PC-9 (cell line): ENCODE results near the gene ASIC3. TPM values are rescaled to one million over a fixed set of nuclear protein-coding genes. Genes with fewer than 3 reads are reported as not detected.
A peak's percentile ranks its signal among the peaks of the same experiment; 100 is the strongest.

Source experiments
- BruUV-seq: library from RNA; stranded (reverse); fragments of 400-500 nt; replicated peaks from 2 replicates; lab custom pipeline; 2021; lab: Mats Ljungman, UMichigan
- CTCF ChIA-PET: fragments of 300-600 bp; sonication (Branson Sonifier 250); formaldehyde crosslinking; loops from one replicate; lab custom pipeline; 2022; ENCODE audit warnings: antibody characterized with exemption; lab: Charles Lee
- POLR2A ChIA-PET: fragments of 300-600 bp; sonication (Branson Sonifier 250); formaldehyde crosslinking; loops from one replicate; lab custom pipeline; 2022; ENCODE audit warnings: antibody characterized with exemption; ENCODE audit not compliant: unreplicated experiment; lab: Charles Lee
- DNase-seq, 2 experiments: peaks; one replicate each; pipeline versions ENCODE4 v3.0.0 to v3.0.0-alpha.2; 2015 to 2022; ENCODE audit warnings: mixed read lengths in 1 of 2
- H2AFZ ChIP-seq: fragments of 200-600 bp; sonication (generic); 2 replicates; pipeline ENCODE4 v1.8.1; 2017; ENCODE audit warnings: antibody characterized with exemption
- H3F3A ChIP-seq: fragments of 200-600 bp; sonication (generic); 2 replicates; pipeline ENCODE4 v1.8.1; 2017; ENCODE audit warnings: antibody characterized with exemption, mild to moderate bottlenecking, low read depth; ENCODE audit not compliant: insufficient read depth
- H3K27ac ChIP-seq: fragments of 200-600 bp; sonication (generic); 2 replicates; pipeline ENCODE4 v1.6.1; 2016; ENCODE audit warnings: mixed run types
- H3K27me3 ChIP-seq: fragments of 200-600 bp; sonication (generic); 2 replicates; pipeline ENCODE4 v1.6.1; 2016; ENCODE audit warnings: low read depth, mixed run types; ENCODE audit not compliant: insufficient read depth
- H3K36me3 ChIP-seq: fragments of 200-600 bp; sonication (generic); 2 replicates; pipeline ENCODE4 v1.6.1; 2016; ENCODE audit warnings: low read depth, mixed run types
- H3K4me1 ChIP-seq: fragments of 200-600 bp; sonication (generic); replicated peaks from 2 replicates; pipeline ENCODE4 v1.6.1; 2016; ENCODE audit warnings: mixed run types; ENCODE audit not compliant: insufficient read depth
- H3K4me2 ChIP-seq: fragments of 200-600 bp; sonication (generic); 2 replicates; pipeline ENCODE4 v1.6.1; 2017; ENCODE audit warnings: mixed run types
- H3K4me3 ChIP-seq: fragments of 200-600 bp; sonication (generic); 2 replicates; pipeline ENCODE4 v1.6.1; 2016; ENCODE audit warnings: mixed run types
- H3K79me2 ChIP-seq: fragments of 200-600 bp; sonication (generic); 2 replicates; pipeline ENCODE4 v1.6.1; 2017; ENCODE audit warnings: low read depth, mixed run types
- H3K9me2 ChIP-seq: fragments of 200-600 bp; sonication (generic); 2 replicates; pipeline ENCODE4 v1.8.1; 2017; ENCODE audit warnings: mild to moderate bottlenecking; ENCODE audit not compliant: insufficient read depth
- H3K9me3 ChIP-seq: fragments of 200-600 bp; sonication (generic); 2 replicates; pipeline ENCODE4 v1.8.1; 2016; ENCODE audit warnings: low read depth; ENCODE audit not compliant: insufficient read depth
- H4K20me1 ChIP-seq: fragments of 200-600 bp; sonication (generic); 2 replicates; pipeline ENCODE4 v1.8.1; 2017; ENCODE audit not compliant: insufficient read depth
- EZH2 ChIP-seq: fragments of 200-600 bp; sonication (generic); IDR thresholded peaks from 2 replicates; pipeline ENCODE4 v1.8.0; 2017; ENCODE audit warnings: antibody characterized with exemption, low read depth
- intact Hi-C: fragments of 100-400 bp; cut with micrococcal nuclease; formaldehyde crosslinking; loops from one replicate; pipeline ENCODE4 v1.10.0; 2022; ENCODE audit not compliant: unreplicated experiment
- total RNA-seq: library from RNA; stranded (reverse); gene quantifications from 2 replicates; pipeline ENCODE4 v1.2.3, GENCODE V29; 2021
- TF ChIP-seq, protein P1 (sequence below): fragments of 200-600 bp; sonication (generic); conservative IDR thresholded peaks from 2 replicates; pipeline ENCODE4 v1.6.1; 2017; ENCODE audit warnings: mixed run types, antibody characterized with exemption, mild to moderate bottlenecking, moderate library complexity

ASIC3 gene
- total RNA-seq, 1 experiment from 2014 or later: 10.5 TPM

DNA sequence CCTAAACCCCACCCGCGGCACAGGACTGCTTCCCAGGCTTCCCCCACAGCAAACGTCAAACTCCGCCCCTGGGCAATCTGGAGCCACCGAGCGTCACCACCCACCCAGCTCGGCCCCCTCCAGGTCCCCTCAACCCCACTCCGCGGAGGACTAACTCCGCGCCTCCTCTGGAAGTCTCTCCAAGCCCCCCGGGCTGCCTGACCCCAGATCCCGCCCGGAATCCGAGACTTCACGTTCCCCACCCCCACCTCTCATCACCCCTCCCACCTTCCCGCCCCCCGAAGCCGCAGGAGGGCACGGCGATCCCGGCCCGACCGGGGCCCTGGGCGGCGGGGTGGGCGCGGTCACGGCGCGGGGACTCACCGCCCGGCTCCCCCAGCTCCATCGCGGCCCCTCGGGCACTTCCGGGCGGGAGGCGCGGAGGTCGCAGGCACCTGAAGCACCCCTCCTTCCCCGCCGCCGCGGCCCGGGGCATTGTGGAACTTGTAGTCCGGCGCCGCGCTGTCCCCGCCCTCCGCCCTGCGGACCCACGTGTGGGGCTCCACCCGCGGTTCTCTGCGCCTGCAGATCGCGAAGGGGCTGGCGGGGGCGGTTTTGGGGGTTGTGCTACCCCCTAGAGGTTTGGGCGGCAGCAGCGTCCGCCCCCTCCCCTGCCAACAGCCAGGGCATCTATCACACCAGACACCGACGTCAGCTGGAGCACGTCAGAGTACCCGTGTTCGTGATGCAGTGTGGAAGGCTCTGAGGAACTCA, 34.9 kb downstream of the ASIC3 start, which contains the start of gene TMUB1:
TSS of gene TMUB1 (minus strand) at position 423 of the 753 bp plus-strand sequence. CDS start 930 bp downstream, outside the sequence.
- TF ChIP-seq EZH2: no peak
- TF ChIP-seq, protein P1, sequence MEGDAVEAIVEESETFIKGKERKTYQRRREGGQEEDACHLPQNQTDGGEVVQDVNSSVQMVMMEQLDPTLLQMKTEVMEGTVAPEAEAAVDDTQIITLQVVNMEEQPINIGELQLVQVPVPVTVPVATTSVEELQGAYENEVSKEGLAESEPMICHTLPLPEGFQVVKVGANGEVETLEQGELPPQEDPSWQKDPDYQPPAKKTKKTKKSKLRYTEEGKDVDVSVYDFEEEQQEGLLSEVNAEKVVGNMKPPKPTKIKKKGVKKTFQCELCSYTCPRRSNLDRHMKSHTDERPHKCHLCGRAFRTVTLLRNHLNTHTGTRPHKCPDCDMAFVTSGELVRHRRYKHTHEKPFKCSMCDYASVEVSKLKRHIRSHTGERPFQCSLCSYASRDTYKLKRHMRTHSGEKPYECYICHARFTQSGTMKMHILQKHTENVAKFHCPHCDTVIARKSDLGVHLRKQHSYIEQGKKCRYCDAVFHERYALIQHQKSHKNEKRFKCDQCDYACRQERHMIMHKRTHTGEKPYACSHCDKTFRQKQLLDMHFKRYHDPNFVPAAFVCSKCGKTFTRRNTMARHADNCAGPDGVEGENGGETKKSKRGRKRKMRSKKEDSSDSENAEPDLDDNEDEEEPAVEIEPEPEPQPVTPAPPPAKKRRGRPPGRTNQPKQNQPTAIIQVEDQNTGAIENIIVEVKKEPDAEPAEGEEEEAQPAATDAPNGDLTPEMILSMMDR: no peak
- H3K27ac ChIP-seq: peak within 1 kb of the TSS; percentile 70; the same call in 1 of the 2 replicates
- POLR2A ChIA-PET: interaction anchor here (0.6 to 0.8 kb wide), 2 partner anchors 180 to 277 kb away, joined by 3 to 4 read pairs; no protein-coding TSS in a partner anchor
- peaks cover 43% of the 10 kb centered on the region for H3K4me1 ChIP-seq
- H3K79me2 ChIP-seq: peaks cover 52% of the 10 kb centered on the region
- intact Hi-C loops: loop anchor here (10.0 kb wide), 1 partner anchor 108 kb away; the partner anchor contains the start of gene KCNH2
- peak within 1 kb of the TSS; percentile 83 for H2AFZ ChIP-seq
- DNase-seq: peak; percentile 62 to 77
- H3K9me2 ChIP-seq: no peaks in the 10 kb centered on the region
- CTCF ChIA-PET: interaction anchor here (0.6 to 1.0 kb wide), 3 partner anchors 20 to 1004 kb away, joined by 3 to 5 read pairs (median 4); partner anchors contain the start of gene ABCF2
- no peaks in the 10 kb centered on the region for H3K27me3 ChIP-seq
- BruUV-seq: no TSS peak
- H3K4me2 ChIP-seq: peak within 1 kb of the TSS; percentile 100
- no peaks in the 10 kb centered on the region for H3K36me3 ChIP-seq
- peaks cover 46% of the 10 kb centered on the region; the same call in 1 of the 2 replicates for H3F3A ChIP-seq
- H3K4me3 ChIP-seq: peak within 1 kb of the TSS; percentile 89
- H3K9me3 ChIP-seq: no peaks in the 10 kb centered on the region
- peaks cover 14% of the 10 kb centered on the region for H4K20me1 ChIP-seq

DNA sequence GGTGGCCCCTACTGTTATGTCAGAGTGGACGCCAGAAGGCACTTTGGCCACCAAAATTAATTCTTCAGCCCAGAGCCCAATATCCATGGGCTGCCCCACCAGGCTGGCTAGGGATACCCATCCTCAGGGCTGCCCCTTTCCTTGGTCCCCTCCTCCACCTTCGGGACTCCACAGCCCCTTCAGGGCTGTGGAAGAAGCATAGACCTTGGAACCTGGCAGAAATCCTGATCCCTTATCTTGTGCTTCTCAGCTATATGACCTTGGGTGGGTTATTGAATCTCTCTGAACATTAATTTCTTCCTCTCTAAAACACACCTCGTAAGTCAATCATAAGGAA, 35.5 kb downstream of the ASIC3 start:
- ChIA-PET POLR2A (interaction anchor here (0.6 kb wide), 1 partner anchor 276 kb away, joined by 4 read pairs; no protein-coding TSS in a partner anchor), CTCF (interaction anchor here (0.6 kb wide), 1 partner anchor 143 kb away, joined by 3 read pairs; the partner anchor contains the start of gene ABCF2)
- peak overlapping the region; percentile 100 for H3K4me2 ChIP-seq
- peaks cover 54% of the 10 kb centered on the region for H3K79me2 ChIP-seq
- no peaks in the 10 kb centered on the region for H3K9me2 ChIP-seq
- no peaks in the 10 kb centered on the region for H3K9me3 ChIP-seq
- H3K4me1 ChIP-seq: peaks cover 48% of the 10 kb centered on the region
- H3K36me3 ChIP-seq: no peaks in the 10 kb centered on the region
- H3K27ac ChIP-seq: no peak overlapping the region
- H2AFZ ChIP-seq: peak overlapping the region; percentile 83
- intact Hi-C loops: loop anchor here (10.0 kb wide), 1 partner anchor 109 kb away; the partner anchor contains the start of gene KCNH2
- peaks cover 42% of the 10 kb centered on the region; the same call in 1 of the 2 replicates for H3F3A ChIP-seq
- BruUV-seq: no TSS peak
- no peak for DNase-seq
- H3K27me3 ChIP-seq: no peaks in the 10 kb centered on the region
- peak overlapping the region; percentile 89 for H3K4me3 ChIP-seq
- H4K20me1 ChIP-seq: peaks cover 18% of the 10 kb centered on the region
- no peak for TF ChIP-seq EZH2
- TF ChIP-seq, protein P1: no peak

DNA sequence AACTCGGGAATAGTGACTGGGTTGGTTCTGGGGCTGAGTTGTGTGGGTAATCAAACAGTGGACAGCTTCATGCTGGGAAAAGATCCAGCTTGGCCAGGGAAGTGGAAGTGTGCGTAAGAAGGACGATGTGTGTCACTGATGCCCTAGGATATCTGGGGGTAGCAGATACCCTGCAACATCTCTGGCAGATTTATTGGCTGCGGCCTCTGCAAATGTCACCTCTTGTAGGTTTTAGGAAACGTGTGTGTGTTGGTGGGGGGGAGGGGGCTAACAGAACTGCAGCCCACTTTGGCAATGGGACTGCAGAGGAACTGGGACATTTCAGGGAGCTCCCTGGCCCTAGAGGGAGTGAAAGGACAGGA, 37.0 kb downstream of the ASIC3 start:
- no TSS peak for BruUV-seq
- Histone ChIP-seq H3F3A (peaks cover 35% of the 10 kb centered on the region; the same call in 1 of the 2 replicates), H3K36me3 (no peaks in the 10 kb centered on the region), H3K27me3 (no peaks in the 10 kb centered on the region), H2AFZ (peak overlapping the region; percentile 91), H3K4me3 (peak overlapping the region; percentile 72; the same call in 1 of the 2 replicates), H3K27ac (no peak overlapping the region), H3K4me2 (peak overlapping the region; percentile 96), H4K20me1 (peaks cover 25% of the 10 kb centered on the region), H3K9me3 (no peaks in the 10 kb centered on the region), H3K79me2 (peaks cover 54% of the 10 kb centered on the region), H3K4me1 (peaks cover 47% of the 10 kb centered on the region), H3K9me2 (no peaks in the 10 kb centered on the region)
- TF ChIP-seq, protein P1: no peak
- no peak for TF ChIP-seq EZH2
- ChIA-PET CTCF (interaction anchor here (0.6 to 0.7 kb wide), 3 partner anchors 23 to 513 kb away, joined by 3 read pairs; no protein-coding TSS in a partner anchor), POLR2A (interaction anchor here (0.6 to 0.7 kb wide), 3 partner anchors 9 to 52 kb away, joined by 3 to 8 read pairs (median 5); no protein-coding TSS in a partner anchor)
- no peak for DNase-seq
- intact Hi-C loops: loop anchor here (10.0 kb wide), 1 partner anchor 111 kb away; the partner anchor contains the start of gene KCNH2
